H1 (cell line): ENCODE results near the gene MSI2. TPM values are rescaled to one million over a fixed set of nuclear protein-coding genes. Genes with fewer than 3 reads are reported as not detected.

Experiments used
- CTCF ChIA-PET: fragments of 300-600 bp; sonication (Branson Sonifier 250); formaldehyde crosslinking; loops from one replicate; lab custom pipeline; 2021; ENCODE audit not compliant: partially characterized antibody; lab: Charles Lee
- POLR2A ChIA-PET: fragments of 300-600 bp; sonication (Branson Sonifier 250); formaldehyde crosslinking; loops from one replicate; lab custom pipeline; 2021; ENCODE audit warnings: inconsistent platforms; ENCODE audit not compliant: partially characterized antibody; lab: Charles Lee
- DNase-seq, 2 experiments: peaks; one replicate each; pipeline versions ENCODE4 v3.0.0 to v3.0.0-alpha.2; 2010 to 2022; ENCODE audit warnings: low spot score in 2 of 2, low read depth in 1 of 2, mixed read lengths in 1 of 2
- FAIRE-seq: peaks from 2 replicates; lab custom pipeline; 2011; peaks lifted over from hg19 to GRCh38; lab: Jason Lieb, UNC
- H2AFZ ChIP-seq: 2 replicates; pipeline ENCODE4 v1.8.1; 2012; ENCODE audit warnings: low read length, inconsistent platforms
- H2AK5ac ChIP-seq: 2 replicates; pipeline ENCODE4 v1.6.1; 2013; ENCODE audit warnings: low read depth, low read length
- H2BK120ac ChIP-seq: replicated peaks from 2 replicates; pipeline ENCODE3; 2013; ENCODE audit warnings: low read depth, low read length, inconsistent platforms
- H2BK12ac ChIP-seq: 2 replicates; pipeline ENCODE4 v1.6.1; 2013; ENCODE audit warnings: low read depth, low read length
- H2BK15ac ChIP-seq: 2 replicates; pipeline ENCODE4 v1.6.1; 2013; ENCODE audit warnings: low read length
- H2BK20ac ChIP-seq: 2 replicates; pipeline ENCODE4 v1.6.1; 2013; ENCODE audit warnings: low read length
- H2BK5ac ChIP-seq: 2 replicates; pipeline ENCODE4 v1.6.1; 2013; ENCODE audit warnings: low read depth, low read length
- H3K14ac ChIP-seq: 2 replicates; pipeline ENCODE4 v1.6.1; 2013; ENCODE audit warnings: inconsistent platforms; ENCODE audit not compliant: insufficient read length
- H3K18ac ChIP-seq: 2 replicates; pipeline ENCODE4 v1.6.1; 2013; ENCODE audit warnings: low read length; ENCODE audit errors: extremely low read depth
- H3K23ac ChIP-seq: 2 replicates; pipeline ENCODE4 v1.6.1; 2013; ENCODE audit warnings: inconsistent platforms; ENCODE audit not compliant: insufficient read length
- H3K23me2 ChIP-seq: 2 replicates; pipeline ENCODE4 v1.6.1; 2013; ENCODE audit warnings: low read depth, low read length
- H3K27ac ChIP-seq: 2 replicates; pipeline ENCODE4 v1.6.1; 2011; ENCODE audit warnings: low read depth, low read length, inconsistent platforms
- H3K27me3 ChIP-seq, 4 experiments: replicated peaks in 1 of 4; 1 replicate in 1 of 4; 2 replicates in 3 of 4; pipeline versions ENCODE4 v1.6.1 to v1.8.1; 2011 to 2013; ENCODE audit warnings: low read length in 3 of 4, mild to moderate bottlenecking in 3 of 4, inconsistent platforms in 2 of 4, mixed read lengths in 2 of 4, moderate library complexity in 1 of 4; ENCODE audit not compliant: control insufficient read depth in 3 of 4, insufficient read depth in 3 of 4; ENCODE audit errors: extremely low read depth in 1 of 4
- H3K36me3 ChIP-seq, 4 experiments: 2 replicates each; pipeline versions ENCODE4 v1.6.1 to v1.8.1; 2011 to 2013; ENCODE audit warnings: mild to moderate bottlenecking in 4 of 4, low read length in 3 of 4, moderate library complexity in 2 of 4, control low read depth in 1 of 4, inconsistent platforms in 1 of 4; ENCODE audit not compliant: insufficient read depth in 4 of 4, control insufficient read depth in 2 of 4
- H3K4ac ChIP-seq: replicated peaks from 2 replicates; pipeline ENCODE3; 2013; ENCODE audit warnings: low read length, low read depth, mixed read lengths, inconsistent platforms; ENCODE audit not compliant: insufficient read length
- H3K4me1 ChIP-seq, 4 experiments: replicated peaks in 1 of 4; 1 replicate in 1 of 4; 2 replicates in 3 of 4; pipeline versions ENCODE4 v1.6.1 to v1.8.1; 2011 to 2013; ENCODE audit warnings: low read length in 3 of 4, inconsistent platforms in 2 of 4, mixed read lengths in 1 of 4; ENCODE audit not compliant: insufficient read depth in 4 of 4, control insufficient read depth in 3 of 4
- H3K4me2 ChIP-seq, 2 experiments: 2 replicates each; pipeline versions ENCODE4 v1.6.1 to v1.8.1; 2011 to 2013; ENCODE audit warnings: low read depth in 2 of 2, low read length in 2 of 2, control low read depth in 1 of 2, inconsistent platforms in 1 of 2, mild to moderate bottlenecking in 1 of 2; ENCODE audit not compliant: insufficient read depth in 1 of 2
- H3K4me3 ChIP-seq, 4 experiments: fragments of 200-600, 300-600 bp in 1 of 4; sonication (generic), shearing (Covaris generic), sonication (Bioruptor Twin) in 1 of 4; 2 replicates each; pipeline versions ENCODE4 v1.5.1 to v1.8.1; 2011 to 2016; ENCODE audit warnings: low read length in 4 of 4, low read depth in 3 of 4, control low read depth in 2 of 4, inconsistent platforms in 2 of 4, mild to moderate bottlenecking in 2 of 4, mixed read lengths in 1 of 4, moderate library complexity in 1 of 4; ENCODE audit not compliant: insufficient read depth in 2 of 4; ENCODE audit errors: extremely low read depth in 1 of 4
- H3K56ac ChIP-seq: replicated peaks from 2 replicates; pipeline ENCODE3; 2013; ENCODE audit warnings: low read depth, mild to moderate bottlenecking, mixed read lengths, low read length, inconsistent platforms; ENCODE audit not compliant: insufficient read length
- H3K79me1 ChIP-seq: 2 replicates; pipeline ENCODE4 v1.6.1; 2013; ENCODE audit warnings: low read depth, low read length, control low read depth
- H3K79me2 ChIP-seq, 2 experiments: 2 replicates each; pipeline versions ENCODE4 v1.6.1 to v1.8.1; 2012 to 2013; ENCODE audit warnings: low read length in 2 of 2, mild to moderate bottlenecking in 2 of 2, inconsistent platforms in 1 of 2; ENCODE audit not compliant: insufficient read depth in 2 of 2, control insufficient read depth in 1 of 2
- H3K9ac ChIP-seq, 4 experiments: replicated peaks in 1 of 4; 1 replicate in 1 of 4; 2 replicates in 3 of 4; pipeline versions ENCODE4 v1.6.1 to v1.8.1; 2011 to 2013; ENCODE audit warnings: low read depth in 3 of 4, low read length in 3 of 4, control low read depth in 2 of 4, mild to moderate bottlenecking in 2 of 4, moderate library complexity in 2 of 4, inconsistent platforms in 1 of 4; ENCODE audit errors: extremely low read depth in 1 of 4
- H3K9me3 ChIP-seq, 2 experiments: 2 replicates each; pipeline versions ENCODE4 v1.6.1 to v1.8.1; 2012 to 2013; ENCODE audit warnings: mild to moderate bottlenecking in 2 of 2, moderate library complexity in 2 of 2, control low read depth in 1 of 2, inconsistent platforms in 1 of 2, low read depth in 1 of 2, low read length in 1 of 2, mixed read lengths in 1 of 2; ENCODE audit not compliant: insufficient read depth in 2 of 2
- H4K20me1 ChIP-seq, 2 experiments: replicated peaks in 1 of 2; 2 replicates each; pipeline versions ENCODE3 to v1.8.1; 2011 to 2013; ENCODE audit warnings: inconsistent platforms in 2 of 2, low read length in 2 of 2, mild to moderate bottlenecking in 1 of 2; ENCODE audit not compliant: insufficient read depth in 2 of 2, control insufficient read depth in 1 of 2
- H4K5ac ChIP-seq: 2 replicates; pipeline ENCODE4 v1.6.1; 2013; ENCODE audit warnings: low read length, low read depth, mixed read lengths, inconsistent platforms; ENCODE audit not compliant: insufficient read length
- H4K8ac ChIP-seq: 2 replicates; pipeline ENCODE4 v1.8.0; 2013; ENCODE audit warnings: mild to moderate bottlenecking, moderate library complexity, low read length, inconsistent platforms; ENCODE audit not compliant: insufficient read depth; ENCODE audit errors: extremely low read depth
- H4K91ac ChIP-seq: replicated peaks from 2 replicates; pipeline ENCODE3; 2013; ENCODE audit warnings: low read length, mixed read lengths, inconsistent platforms; ENCODE audit not compliant: insufficient read length
- NRF1 ChIP-seq: IDR thresholded peaks from 2 replicates; pipeline ENCODE4 v1.6.1; 2011; ENCODE audit warnings: mild to moderate bottlenecking, low read depth, low read length, improper control_type of control experiment
- POLR2A ChIP-seq, 2 experiments: IDR thresholded peaks; 1 replicate in 1 of 2; 2 replicates in 1 of 2; pipeline ENCODE4 v1.6.1; 2011; ENCODE audit warnings: low read depth in 2 of 2, low read length in 2 of 2, mild to moderate bottlenecking in 2 of 2; ENCODE audit errors: control extremely low read depth in 1 of 2
- TAF1 ChIP-seq: IDR thresholded peaks from 2 replicates; pipeline ENCODE4 v1.6.1; 2011; ENCODE audit warnings: mild to moderate bottlenecking, low read depth, low read length
- TAF7 ChIP-seq: optimal IDR thresholded peaks from 2 replicates; pipeline ENCODE3; 2011; ENCODE audit warnings: low read depth, mild to moderate bottlenecking, inconsistent platforms, low read length, moderate library complexity, borderline replicate concordance
- TEAD4 ChIP-seq: IDR thresholded peaks from 2 replicates; pipeline ENCODE4 v1.6.1; 2012; ENCODE audit warnings: low read depth, low read length, inconsistent platforms, mixed read lengths
- WGBS, 2 experiments: shearing (Covaris generic) in 1 of 2; methylation state at CpG; one replicate each; pipeline versions ENCODE4 v1.1.6 to v1.1.7; 2013 to 2015; ENCODE audit warnings: low lambda C conversion rate in 2 of 2, mixed read lengths in 2 of 2, inconsistent platforms in 1 of 2, low coverage in 1 of 2, missing lambda C conversion rate in 1 of 2; ENCODE audit not compliant: insufficient replicate concordance in 2 of 2, insufficient coverage in 1 of 2, insufficient read length in 1 of 2; ENCODE audit errors: extremely low coverage in 1 of 2, missing lambda C conversion rate in 1 of 2; 5-methylcytosine and 5-hydroxymethylcytosine counted together
- polyA plus RNA-seq, 7 experiments: library from polyadenylated mRNA; depleted of rRNA in 3 of 7; stranded (reverse) in 5 of 7; unstranded in 2 of 7; fragments of >200 nt in 5 of 7; fragments of 200-250 nt in 2 of 7; gene quantifications; 1 replicate in 5 of 7; 2 replicates in 1 of 7; 4 replicates in 1 of 7; pipeline versions ENCODE4 v1.2.1 to v1.2.3, GENCODE V29; 2011 to 2013; ENCODE audit warnings: missing spikeins in 2 of 7, mixed read lengths in 2 of 7
- total RNA-seq: library from RNA; stranded (reverse); fragmentation: NEBNext Ultra II Directional; extraction: Animal tissue kit (Norgen Biotek cat#: 25700); gene quantifications from 2 replicates; pipeline ENCODE4 v1.2.1, GENCODE V29; 2021

Gene MSI2
- total and polyA plus RNA-seq, 2 of the 8 experiments (the other 6 are each of a cell fraction or from before 2014, with no cell fraction given), result 36.7 to 80.6 TPM

GRCh38 chr17:57257195-57257894, 1.0 kb downstream of the MSI2 start:
- peak overlapping the region; percentile 53 to 81 (median 59); a peak in 6 of 7 replicates for H3K9ac ChIP-seq
- peak overlapping the region; percentile 45 for H4K5ac ChIP-seq
- H2AFZ ChIP-seq, result no peak overlapping the region
- H3K56ac ChIP-seq, result no peak overlapping the region
- DNase-seq (peak in 1 of 2 experiments; percentile 44), FAIRE-seq (no peak)
- peaks cover 0 to 30% of the 10 kb centered on the region in 2 experiments; a peak in 2 of 4 replicates for H3K79me2 ChIP-seq
- H3K4me1 ChIP-seq, result peaks cover 4 to 40% (median 7%) of the 10 kb centered on the region in 4 experiments; a peak in 6 of 7 replicates
- H4K8ac ChIP-seq, result no peak overlapping the region
- 3% methylated on average over 17 of the region's 19 CpGs; no CpG with 5 or more reads in 1 of the 2 experiments for WGBS, 2 experiments
- no peak overlapping the region for H2BK15ac ChIP-seq
- peaks cover 2 to 10% (median 8%) of the 10 kb centered on the region in 4 experiments; a peak in 6 of 7 replicates for H3K27me3 ChIP-seq
- H3K4me2 ChIP-seq, result peak overlapping the region; percentile 79 to 99
- H3K23me2 ChIP-seq, result peaks cover 17% of the 10 kb centered on the region
- peaks cover 0 to 11% of the 10 kb centered on the region in 2 experiments for H4K20me1 ChIP-seq
- TF ChIP-seq NRF1 (no peak), TEAD4 (no peak), TAF1 (no peak), POLR2A (IDR thresholded peaks at IDR 0.05; ENCODE audit: control extremely low read depth in 1 of 2, low read depth in 2 of 2, low read length in 2 of 2) (no peak), TAF7 (no peak)
- H3K36me3 ChIP-seq, result peaks cover 3 to 26% (median 7%) of the 10 kb centered on the region in 4 experiments; a peak in 6 of 8 replicates
- H2BK20ac ChIP-seq, result no peak overlapping the region
- H3K9me3 ChIP-seq, result no peaks in the 10 kb centered on the region
- H3K27ac ChIP-seq, result peak overlapping the region; percentile 22; the same call in 1 of the 2 replicates
- H2BK12ac ChIP-seq, result no peak overlapping the region; the same call in 1 of the 2 replicates
- no peak overlapping the region for H3K23ac ChIP-seq
- no peak overlapping the region for H2AK5ac ChIP-seq
- H3K4ac ChIP-seq, result no peak overlapping the region
- H2BK120ac ChIP-seq, result no peak overlapping the region
- peaks cover 3% of the 10 kb centered on the region; the same call in 1 of the 2 replicates for H3K79me1 ChIP-seq
- CTCF ChIA-PET, result interaction anchor here (0.6 to 3.2 kb wide), 10 partner anchors 13 to 403 kb away, joined by 3 to 20 read pairs (median 4); no protein-coding TSS in a partner anchor
- H3K18ac ChIP-seq, result no peak overlapping the region; the same call in 1 of the 2 replicates
- H3K4me3 ChIP-seq, result peak overlapping the region; percentile 67 to 94 (median 72)
- H3K14ac ChIP-seq, result no peak overlapping the region
- no peak overlapping the region for H4K91ac ChIP-seq
- POLR2A ChIA-PET, result interaction anchor here (0.6 to 5.3 kb wide), 10 partner anchors 9 to 409 kb away, joined by 3 to 22 read pairs (median 4); no protein-coding TSS in a partner anchor
- no peak overlapping the region for H2BK5ac ChIP-seq
